HUES48 (cell line): ENCODE measurements around the gene SUPT20H.

ENCODE experiments used
- H3K27ac ChIP-seq: one replicate; pipeline ENCODE4 v1.7.0; 2013; ENCODE audit warnings: low read depth, low read length, inconsistent platforms
- H3K27me3 ChIP-seq: 2 replicates; pipeline ENCODE4 v1.6.1; 2013; ENCODE audit warnings: mild to moderate bottlenecking, low read length; ENCODE audit not compliant: control insufficient read depth, insufficient read depth
- H3K36me3 ChIP-seq: 2 replicates; pipeline ENCODE4 v1.6.1; 2013; ENCODE audit warnings: low read length; ENCODE audit not compliant: control insufficient read depth, insufficient read depth
- H3K4me1 ChIP-seq: 2 replicates; pipeline ENCODE4 v1.6.1; 2013; ENCODE audit warnings: mild to moderate bottlenecking, low read length; ENCODE audit not compliant: control insufficient read depth, insufficient read depth
- H3K4me3 ChIP-seq: 2 replicates; pipeline ENCODE4 v1.5.1; 2013; ENCODE audit warnings: mild to moderate bottlenecking, low read depth, low read length
- H3K9ac ChIP-seq: 2 replicates; pipeline ENCODE4 v1.6.1; 2013; ENCODE audit warnings: mild to moderate bottlenecking, low read depth, low read length, moderate library complexity
- H3K9me3 ChIP-seq: 2 replicates; pipeline ENCODE4 v1.6.1; 2013; ENCODE audit warnings: low read length; ENCODE audit not compliant: control insufficient read depth, insufficient read depth

The SUPT20H gene

DNA sequence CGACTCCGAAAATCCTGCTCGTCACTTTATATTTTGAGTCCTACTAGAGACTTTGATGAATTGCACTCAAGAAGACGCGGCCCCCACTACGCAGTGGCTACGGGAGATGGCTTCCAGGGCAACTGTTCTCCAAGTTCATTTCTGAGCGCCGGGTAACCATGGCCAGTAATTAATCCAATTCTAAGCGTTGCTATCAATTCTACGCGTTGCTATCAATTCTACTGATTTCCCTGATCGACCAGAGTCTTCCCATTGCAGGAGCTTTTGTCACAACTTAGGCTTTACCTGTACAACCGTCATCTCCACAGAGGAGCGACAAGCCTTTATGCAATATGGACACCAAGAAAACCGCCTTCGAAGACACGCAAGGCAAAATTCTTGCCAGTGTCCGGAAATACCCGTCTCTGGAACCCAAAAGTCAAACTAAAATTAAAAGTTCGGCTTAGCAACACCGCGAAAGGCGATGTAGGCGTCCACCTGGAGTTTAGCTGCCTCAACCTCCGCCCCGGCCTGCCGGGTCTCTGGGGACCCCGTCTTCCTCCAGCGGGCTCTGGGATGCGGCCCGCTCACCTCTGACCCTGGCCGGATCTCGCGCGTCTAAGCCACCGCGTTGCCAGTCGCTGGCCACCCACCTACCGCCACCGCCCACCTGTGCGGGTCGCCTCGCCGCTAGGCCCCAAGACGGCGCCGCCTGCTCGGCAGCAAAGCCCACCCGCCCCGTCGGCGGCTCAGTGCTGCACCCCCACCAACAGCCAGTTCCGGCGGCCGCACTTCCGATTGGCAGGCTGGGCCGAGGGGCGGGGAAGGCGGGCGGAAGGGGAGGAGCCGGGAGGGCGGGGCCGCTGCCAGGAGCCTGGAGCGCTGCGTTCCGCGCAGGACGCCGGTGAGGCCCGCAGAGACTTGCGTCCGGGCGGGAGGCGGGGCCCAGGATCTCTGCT lies at the start of gene SUPT20H:
TSS of gene SUPT20H (minus strand) at position 779 of the 938 bp plus-strand sequence. CDS start 8,198 bp downstream, outside the sequence.
- no peaks in the 10 kb centered on the region for H3K4me1 ChIP-seq
- H3K27ac ChIP-seq, result peak within 1 kb of the TSS; percentile 89
- peak within 1 kb of the TSS; percentile 89 for H3K4me3 ChIP-seq
- H3K9me3 ChIP-seq, result no peaks in the 10 kb centered on the region
- peak within 1 kb of the TSS; percentile 93 for H3K9ac ChIP-seq
- H3K27me3 ChIP-seq, result no peaks in the 10 kb centered on the region
- peaks cover 5% of the 10 kb centered on the region; the same call in 1 of the 2 replicates for H3K36me3 ChIP-seq

DNA sequence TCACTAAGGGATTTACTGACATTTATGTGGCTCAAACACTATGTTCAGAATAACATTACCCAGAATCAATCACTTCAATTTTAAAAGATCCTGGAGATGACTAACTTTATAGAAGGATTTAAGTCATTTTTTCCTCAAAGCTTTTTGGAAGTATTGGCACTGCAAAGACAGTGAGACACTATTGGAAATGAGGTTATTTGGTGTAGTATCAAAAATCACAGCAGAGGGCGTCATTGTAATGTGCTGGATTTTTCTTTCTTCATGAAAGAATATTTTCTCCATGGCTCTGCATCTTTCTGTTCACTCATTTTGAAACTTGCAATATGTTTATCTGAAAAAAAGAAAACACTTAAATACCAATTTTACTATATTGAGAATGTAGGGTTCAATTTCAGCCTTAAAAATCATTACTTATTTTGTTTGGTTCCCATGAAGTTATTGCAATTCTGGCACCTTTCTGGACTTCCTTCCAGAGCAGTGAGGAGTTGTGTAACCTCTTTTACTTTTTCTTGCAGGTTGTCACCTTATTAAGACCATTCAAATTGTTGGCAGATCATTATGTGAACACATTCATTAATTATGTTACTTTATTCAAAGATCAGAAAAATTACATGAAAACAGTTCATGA lies 49.7 kb upstream of the SUPT20H start:
- H3K27ac ChIP-seq, result no peak overlapping the region

DNA sequence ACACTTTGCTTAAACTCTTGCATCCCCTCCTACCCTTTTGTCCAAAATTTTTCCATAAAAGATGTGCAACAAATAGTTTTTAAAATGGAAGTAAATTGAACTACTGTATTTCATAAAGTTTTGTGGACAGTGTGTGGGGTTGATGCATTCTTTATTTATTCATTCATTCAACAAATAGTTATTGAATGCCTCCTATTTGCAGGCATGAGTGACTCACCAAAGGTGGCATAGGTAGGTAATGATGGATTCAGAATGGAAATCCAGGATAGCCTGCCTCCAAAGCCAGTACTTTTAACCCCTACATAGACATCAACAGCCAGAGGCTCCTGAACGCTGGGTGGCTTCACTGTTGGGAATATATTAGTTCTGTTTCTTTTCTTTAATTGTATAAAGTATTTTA lies 48.4 kb upstream of the SUPT20H start:
- Histone ChIP-seq H3K9me3 (no peaks in the 10 kb centered on the region), H3K9ac (no peak overlapping the region), H3K4me1 (peaks cover 16% of the 10 kb centered on the region), H3K4me3 (no peak overlapping the region), H3K36me3 (no peaks in the 10 kb centered on the region), H3K27ac (no peak overlapping the region), H3K27me3 (no peaks in the 10 kb centered on the region)

More for the DNA sequence above, 49.7 kb upstream of the SUPT20H start:
- H3K9me3 ChIP-seq, result no peaks in the 10 kb centered on the region
- H3K9ac ChIP-seq, result no peak overlapping the region
- no peak overlapping the region for H3K4me3 ChIP-seq
- H3K27me3 ChIP-seq, result no peaks in the 10 kb centered on the region
- H3K4me1 ChIP-seq, result peaks cover 14% of the 10 kb centered on the region
- H3K36me3 ChIP-seq, result no peaks in the 10 kb centered on the region

DNA sequence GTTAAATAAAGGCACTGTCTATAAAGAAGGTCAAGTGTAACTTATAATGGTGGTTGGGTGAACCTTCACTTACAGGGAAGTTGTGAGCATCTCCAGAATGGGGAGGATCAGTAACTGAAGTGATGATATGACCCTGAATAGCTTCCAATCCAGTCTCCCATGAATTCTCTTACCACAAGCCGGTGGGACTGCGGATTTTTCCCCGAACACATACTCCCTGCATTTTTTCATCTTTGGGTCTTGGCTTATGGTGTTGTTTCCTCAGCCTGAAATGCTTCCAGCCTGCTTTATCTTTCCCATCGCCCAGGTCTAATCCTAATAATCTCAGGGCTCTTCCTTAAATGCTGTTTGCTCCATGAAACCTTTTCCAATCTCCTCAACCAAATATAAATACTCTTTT lies 48.0 kb upstream of the SUPT20H start:
- H3K27me3 ChIP-seq, result no peaks in the 10 kb centered on the region
- H3K9me3 ChIP-seq, result no peaks in the 10 kb centered on the region
- H3K36me3 ChIP-seq, result no peaks in the 10 kb centered on the region
- H3K9ac ChIP-seq, result no peak overlapping the region
- peaks cover 21% of the 10 kb centered on the region for H3K4me1 ChIP-seq
- H3K4me3 ChIP-seq, result no peak overlapping the region
- H3K27ac ChIP-seq, result no peak overlapping the region

DNA sequence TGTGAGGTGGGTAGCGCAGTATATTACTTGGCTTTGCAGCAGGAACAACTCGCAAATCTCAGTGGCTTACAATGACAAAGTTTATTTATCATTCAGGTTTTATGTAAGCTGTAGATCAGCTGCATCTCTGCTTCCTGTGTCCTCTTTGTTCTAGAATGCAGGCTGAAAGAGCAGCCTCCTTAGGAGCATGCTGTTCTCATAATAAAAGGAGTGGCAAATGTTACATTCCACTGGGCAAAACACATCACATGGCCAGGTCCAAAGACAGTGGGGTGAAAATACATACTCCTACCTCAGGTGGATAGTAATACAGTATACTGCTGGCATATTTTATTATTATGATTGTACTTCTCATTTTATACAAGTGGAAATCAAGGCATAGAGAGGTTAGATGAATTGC lies 47.2 kb upstream of the SUPT20H start:
- Histone ChIP-seq H3K36me3 (no peaks in the 10 kb centered on the region), H3K9me3 (no peaks in the 10 kb centered on the region), H3K9ac (no peak overlapping the region), H3K4me1 (peaks cover 21% of the 10 kb centered on the region), H3K4me3 (no peak overlapping the region), H3K27ac (peak overlapping the region; percentile 43), H3K27me3 (no peaks in the 10 kb centered on the region)

DNA sequence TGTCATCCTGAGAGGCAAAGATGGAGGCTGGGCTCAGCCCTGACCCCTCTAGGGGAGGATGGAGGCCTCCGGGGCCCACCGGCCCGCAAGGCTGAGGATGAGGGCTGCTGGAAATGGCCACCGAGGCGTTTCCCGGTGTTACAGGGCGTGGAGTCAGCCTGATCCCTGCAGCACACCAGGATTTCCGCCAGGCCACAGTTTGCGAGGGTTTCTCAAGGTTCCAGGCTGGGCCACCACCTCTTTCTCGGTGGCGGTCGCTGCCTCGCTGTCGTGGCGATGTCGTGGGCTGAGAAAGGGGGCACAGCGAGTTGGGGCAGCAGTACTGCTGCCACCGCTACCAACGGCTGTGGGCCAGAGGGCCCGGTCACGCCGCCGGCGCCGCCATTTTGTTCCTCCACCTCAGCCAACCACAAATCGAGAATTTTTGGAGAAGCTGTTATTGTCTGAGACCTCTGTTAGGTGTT lies 45.8 kb upstream of the SUPT20H start, which contains the start of gene CSNK1A1L:
TSS of gene CSNK1A1L (minus strand) at position 414 of the 464 bp plus-strand sequence. CDS start at position 6, 408 bp downstream.
- Histone ChIP-seq H3K4me3 (no peak within 1 kb of the TSS), H3K9ac (peak within 1 kb of the TSS; percentile 32; the same call in 1 of the 2 replicates), H3K4me1 (peaks cover 21% of the 10 kb centered on the region), H3K27me3 (no peaks in the 10 kb centered on the region), H3K36me3 (no peaks in the 10 kb centered on the region), H3K9me3 (no peaks in the 10 kb centered on the region), H3K27ac (peak within 1 kb of the TSS; percentile 43)

DNA sequence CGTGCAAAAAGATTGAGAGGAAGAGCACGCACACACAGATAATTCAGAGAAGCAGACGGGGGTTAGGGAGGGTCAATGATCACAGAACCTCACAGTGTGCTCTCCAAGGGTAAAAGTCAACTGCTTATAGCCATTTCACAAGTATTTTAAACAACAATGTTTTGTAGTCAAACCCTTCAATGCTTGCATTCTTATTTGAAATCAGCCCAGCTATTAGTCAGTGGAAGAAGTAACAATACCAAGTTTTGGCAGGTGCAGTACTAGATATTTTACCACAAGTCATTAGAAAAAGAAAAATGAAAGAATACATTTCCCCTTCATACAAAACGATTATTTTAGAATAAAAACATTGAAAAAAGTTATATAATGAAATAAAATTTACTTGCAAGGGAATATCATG lies 43.4 kb upstream of the SUPT20H start:
- Histone ChIP-seq H3K4me1 (peaks cover 21% of the 10 kb centered on the region), H3K36me3 (no peaks in the 10 kb centered on the region), H3K27me3 (no peaks in the 10 kb centered on the region), H3K4me3 (no peak overlapping the region), H3K9ac (no peak overlapping the region), H3K27ac (no peak overlapping the region), H3K9me3 (no peaks in the 10 kb centered on the region)

DNA sequence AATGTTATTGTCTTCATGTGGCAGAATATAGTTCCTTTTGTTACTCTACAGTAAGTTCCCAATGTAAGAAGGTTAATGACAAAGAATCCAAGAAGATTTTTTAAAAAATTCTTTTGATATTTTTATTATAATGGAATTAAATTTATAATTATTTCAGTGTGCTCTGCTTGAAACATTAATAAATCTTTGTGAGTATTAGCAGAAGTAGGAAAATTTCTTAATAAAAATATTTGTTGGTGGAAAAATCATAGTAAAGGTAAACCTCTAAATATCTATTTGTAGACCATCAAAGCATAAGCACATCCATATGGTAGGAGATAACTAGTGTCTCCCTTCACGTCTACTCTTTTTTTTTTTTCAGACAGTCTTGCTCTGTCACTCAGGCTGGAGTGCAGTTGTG lies 41.7 kb upstream of the SUPT20H start:
- Histone ChIP-seq H3K36me3 (no peaks in the 10 kb centered on the region), H3K4me1 (peaks cover 7% of the 10 kb centered on the region), H3K27ac (no peak overlapping the region), H3K9ac (no peak overlapping the region), H3K9me3 (no peaks in the 10 kb centered on the region), H3K27me3 (no peaks in the 10 kb centered on the region), H3K4me3 (no peak overlapping the region)

DNA sequence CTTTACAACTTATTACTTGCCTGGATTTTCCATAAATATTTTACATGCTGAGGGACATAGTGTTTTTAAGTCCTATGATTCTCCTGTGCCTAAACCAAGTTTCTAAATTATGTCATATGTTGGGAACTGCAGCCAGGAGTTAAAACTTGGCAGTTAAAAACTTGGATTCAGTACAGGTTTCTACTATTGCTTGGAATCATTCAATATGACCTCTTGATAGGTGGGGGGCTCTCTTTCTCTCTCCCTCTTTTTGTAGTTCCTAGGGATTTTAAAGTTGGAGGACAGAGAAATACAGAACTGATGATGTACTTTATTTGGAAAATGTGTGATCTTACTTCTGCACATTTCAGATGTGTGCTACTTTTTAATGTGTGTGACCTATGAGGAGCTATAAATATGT lies 41.2 kb upstream of the SUPT20H start:
- no peaks in the 10 kb centered on the region for H3K36me3 ChIP-seq
- no peak overlapping the region for H3K9ac ChIP-seq
- peaks cover 7% of the 10 kb centered on the region; the same call in 1 of the 2 replicates for H3K4me1 ChIP-seq
- H3K4me3 ChIP-seq, result no peak overlapping the region
- no peaks in the 10 kb centered on the region for H3K9me3 ChIP-seq
- no peaks in the 10 kb centered on the region for H3K27me3 ChIP-seq
- H3K27ac ChIP-seq, result no peak overlapping the region

DNA sequence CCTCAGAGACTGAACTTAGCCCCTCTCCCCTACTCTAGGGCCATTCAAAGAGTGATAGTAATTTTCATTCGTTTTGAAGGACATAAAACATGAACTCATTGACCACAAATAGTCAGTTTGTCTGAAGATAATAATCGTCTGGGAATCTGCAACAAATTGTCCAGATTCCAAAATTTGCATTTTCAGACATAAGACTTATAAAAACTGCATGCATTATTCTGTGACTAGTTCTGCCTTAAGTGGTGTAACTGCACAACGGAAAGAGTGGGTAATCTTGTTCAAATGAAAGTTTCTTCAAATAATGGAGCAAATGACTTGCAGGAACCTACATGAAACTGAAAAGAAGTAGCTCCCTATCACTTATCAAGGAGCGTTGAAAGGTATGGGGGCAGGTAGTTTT lies 37.6 kb upstream of the SUPT20H start:
- Histone ChIP-seq H3K4me1 (no peaks in the 10 kb centered on the region), H3K9me3 (no peaks in the 10 kb centered on the region), H3K4me3 (no peak overlapping the region), H3K27me3 (no peaks in the 10 kb centered on the region), H3K9ac (no peak overlapping the region), H3K36me3 (no peaks in the 10 kb centered on the region), H3K27ac (no peak overlapping the region)

DNA sequence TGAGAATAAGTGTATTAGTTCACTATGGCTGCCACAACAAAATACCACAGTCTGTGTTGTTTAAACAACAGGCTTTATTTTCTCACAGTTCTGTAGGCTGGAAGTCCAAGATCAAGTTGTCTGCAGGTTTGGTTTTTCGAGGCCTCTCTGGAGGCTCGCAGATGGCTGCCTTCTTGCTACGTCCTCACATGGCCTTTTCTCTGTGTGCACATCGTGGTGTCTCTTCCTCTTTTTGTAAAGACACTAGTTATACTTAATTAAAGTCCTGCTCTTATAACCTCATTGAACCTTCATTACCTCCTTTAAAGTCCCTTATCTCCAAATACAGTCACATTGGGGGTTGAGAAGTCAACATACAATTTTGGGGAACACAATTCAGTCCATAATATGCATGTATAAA lies 35.4 kb upstream of the SUPT20H start:
- no peak overlapping the region for H3K27ac ChIP-seq
- no peaks in the 10 kb centered on the region for H3K4me1 ChIP-seq
- no peaks in the 10 kb centered on the region for H3K9me3 ChIP-seq
- no peak overlapping the region for H3K4me3 ChIP-seq
- no peaks in the 10 kb centered on the region for H3K36me3 ChIP-seq
- H3K27me3 ChIP-seq, result no peaks in the 10 kb centered on the region
- H3K9ac ChIP-seq, result no peak overlapping the region
